CD4-positive, alpha-beta T cell (primary cell): Measurements from ENCODE around the gene NXN. TPM values are rescaled to one million over a fixed set of nuclear protein-coding genes. Genes with fewer than 3 reads are reported as not detected.

Source experiments
- ATAC-seq: fragments of 200-7000 bp; cut with Tn5 transposase; one replicate; pipeline ENCODE4 v1.10.0; 2022; ENCODE audit warnings: mild to moderate bottlenecking; ENCODE audit not compliant: poor library complexity
- CTCF ChIA-PET: fragments of 350-600 bp; sonication (Branson Sonifier 250); formaldehyde crosslinking; loops from one replicate; lab custom pipeline; 2021; ENCODE audit warnings: antibody characterized with exemption, inconsistent platforms; lab: Charles Lee
- POLR2A ChIA-PET: fragments of 350-600 bp; sonication (Branson Sonifier 250); formaldehyde crosslinking; loops from one replicate; lab custom pipeline; 2021; ENCODE audit warnings: antibody characterized with exemption, inconsistent platforms; lab: Charles Lee
- DNase-seq, 14 experiments: peaks; one replicate each; pipeline ENCODE4 v3.0.0-alpha.2; 2013 to 2020; ENCODE audit warnings: mixed read lengths in 2 of 14
- H3K27ac ChIP-seq, 2 donors: one replicate each; pipeline versions ENCODE4 v1.5.1 to v1.7.0; 2013; ENCODE audit warnings: low read length in 2 of 2, low read depth in 1 of 2, mild to moderate bottlenecking in 1 of 2
- H3K27me3 ChIP-seq, 2 experiments: 1 replicate in 1 of 2; 2 replicates in 1 of 2; pipeline versions ENCODE4 v1.6.1 to v1.7.0; 2013; ENCODE audit warnings: low read length in 2 of 2, control low read depth in 1 of 2, mild to moderate bottlenecking in 1 of 2, moderate library complexity in 1 of 2; ENCODE audit not compliant: insufficient read depth in 2 of 2, control insufficient read depth in 1 of 2
- H3K36me3 ChIP-seq: one replicate; pipeline ENCODE4 v1.6.1; 2013; ENCODE audit warnings: low read length, control low read depth; ENCODE audit not compliant: insufficient read depth
- H3K4me1 ChIP-seq: one replicate; pipeline ENCODE4 v1.6.1; 2013; ENCODE audit warnings: low read length, control low read depth; ENCODE audit not compliant: insufficient read depth
- H3K4me3 ChIP-seq: one replicate; pipeline ENCODE4 v1.5.1; 2013; ENCODE audit warnings: mild to moderate bottlenecking, low read length, moderate library complexity
- H3K9me3 ChIP-seq, 2 experiments: 1 replicate in 1 of 2; 2 replicates in 1 of 2; pipeline versions ENCODE4 v1.6.1 to v1.7.0; 2013; ENCODE audit warnings: low read length in 2 of 2, mild to moderate bottlenecking in 2 of 2, control low read depth in 1 of 2, moderate library complexity in 1 of 2; ENCODE audit not compliant: control insufficient read depth in 1 of 2, insufficient read depth in 1 of 2
- H3K27ac Mint-ChIP-seq: one replicate; pipeline ENCODE4 v1.8.0; 2020; ENCODE audit warnings: mixed read lengths
- H3K27me3 Mint-ChIP-seq: one replicate; pipeline ENCODE4 v1.8.0; 2021; ENCODE audit warnings: mixed read lengths
- H3K36me3 Mint-ChIP-seq: one replicate; pipeline ENCODE4 v1.8.0; 2021; ENCODE audit warnings: low read depth, mixed read lengths
- H3K4me1 Mint-ChIP-seq: one replicate; pipeline ENCODE4 v1.8.0; 2021; ENCODE audit warnings: low read depth, mixed read lengths
- H3K4me3 Mint-ChIP-seq: one replicate; pipeline ENCODE4 v1.8.0; 2020; ENCODE audit warnings: mild to moderate bottlenecking, mixed read lengths
- H3K9me3 Mint-ChIP-seq: one replicate; pipeline ENCODE4 v1.8.0; 2020; ENCODE audit warnings: mixed read lengths
- intact Hi-C, 2 experiments: fragments of 100-400 bp; cut with DNase I in 1 of 2; cut with micrococcal nuclease in 1 of 2; formaldehyde crosslinking; loops; one replicate each; pipeline versions ENCODE4 v1.15.1 to v1.9.0; 2023 to 2025; cut with DNase I, micrococcal nuclease
- total RNA-seq, 174 experiments: library from RNA in 2 of 174; stranded (reverse) in 2 of 174; gene quantifications; one replicate each; pipeline ENCODE4 v1.2.3 and lab custom pipeline; 2021 to 2026
- TF ChIP-seq, protein P1 (sequence below): fragments of 200-600 bp; IDR thresholded peaks from one replicate; pipeline ENCODE4 v1.8.0; 2022; ENCODE audit warnings: antibody characterized with exemption, mild to moderate bottlenecking

Gene NXN
- total RNA-seq, 2 experiments from 2014 or later: 0.80 to 0.98 TPM

DNA sequence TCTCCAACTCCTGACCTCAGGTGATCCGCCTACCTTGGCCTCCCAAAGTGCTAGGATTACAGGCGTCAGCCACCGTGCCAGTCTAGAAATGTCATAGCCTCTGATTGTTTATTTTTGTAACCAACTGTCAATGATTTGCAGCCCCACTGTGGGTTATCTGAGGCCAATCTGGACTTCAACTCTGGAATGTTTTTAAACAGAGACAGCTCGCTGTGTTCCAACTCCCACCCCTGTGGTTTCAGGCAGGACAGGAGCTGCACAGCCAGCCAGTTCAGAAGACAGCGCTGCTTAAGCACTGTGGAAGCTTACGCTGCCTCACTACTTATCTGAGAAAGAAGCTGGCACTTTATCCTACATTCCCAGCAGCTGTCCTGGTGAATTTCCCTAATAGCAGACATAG lies 177.9 kb downstream of the NXN start:
- no peaks in the 10 kb centered on the region for H3K36me3 Mint-ChIP-seq
- DNase-seq (no peak), ATAC-seq (no peak)
- no peaks in the 10 kb centered on the region for H3K9me3 ChIP-seq
- H3K36me3 ChIP-seq: no peaks in the 10 kb centered on the region
- no peak overlapping the region for H3K27ac ChIP-seq
- no peaks in the 10 kb centered on the region for H3K4me1 ChIP-seq
- TF ChIP-seq, protein P1, sequence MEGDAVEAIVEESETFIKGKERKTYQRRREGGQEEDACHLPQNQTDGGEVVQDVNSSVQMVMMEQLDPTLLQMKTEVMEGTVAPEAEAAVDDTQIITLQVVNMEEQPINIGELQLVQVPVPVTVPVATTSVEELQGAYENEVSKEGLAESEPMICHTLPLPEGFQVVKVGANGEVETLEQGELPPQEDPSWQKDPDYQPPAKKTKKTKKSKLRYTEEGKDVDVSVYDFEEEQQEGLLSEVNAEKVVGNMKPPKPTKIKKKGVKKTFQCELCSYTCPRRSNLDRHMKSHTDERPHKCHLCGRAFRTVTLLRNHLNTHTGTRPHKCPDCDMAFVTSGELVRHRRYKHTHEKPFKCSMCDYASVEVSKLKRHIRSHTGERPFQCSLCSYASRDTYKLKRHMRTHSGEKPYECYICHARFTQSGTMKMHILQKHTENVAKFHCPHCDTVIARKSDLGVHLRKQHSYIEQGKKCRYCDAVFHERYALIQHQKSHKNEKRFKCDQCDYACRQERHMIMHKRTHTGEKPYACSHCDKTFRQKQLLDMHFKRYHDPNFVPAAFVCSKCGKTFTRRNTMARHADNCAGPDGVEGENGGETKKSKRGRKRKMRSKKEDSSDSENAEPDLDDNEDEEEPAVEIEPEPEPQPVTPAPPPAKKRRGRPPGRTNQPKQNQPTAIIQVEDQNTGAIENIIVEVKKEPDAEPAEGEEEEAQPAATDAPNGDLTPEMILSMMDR: no peak
- no peak overlapping the region for H3K4me3 Mint-ChIP-seq
- no peak overlapping the region for H3K4me3 ChIP-seq
- ChIA-PET CTCF (no interaction called here), POLR2A (no interaction called here)
- intact Hi-C loops: no loop called here
- H3K27me3 ChIP-seq: no peaks in the 10 kb centered on the region
- H3K4me1 Mint-ChIP-seq: no peaks in the 10 kb centered on the region
- H3K9me3 Mint-ChIP-seq: no peaks in the 10 kb centered on the region
- H3K27me3 Mint-ChIP-seq: peaks cover 3% of the 10 kb centered on the region
- no peak overlapping the region for H3K27ac Mint-ChIP-seq

DNA sequence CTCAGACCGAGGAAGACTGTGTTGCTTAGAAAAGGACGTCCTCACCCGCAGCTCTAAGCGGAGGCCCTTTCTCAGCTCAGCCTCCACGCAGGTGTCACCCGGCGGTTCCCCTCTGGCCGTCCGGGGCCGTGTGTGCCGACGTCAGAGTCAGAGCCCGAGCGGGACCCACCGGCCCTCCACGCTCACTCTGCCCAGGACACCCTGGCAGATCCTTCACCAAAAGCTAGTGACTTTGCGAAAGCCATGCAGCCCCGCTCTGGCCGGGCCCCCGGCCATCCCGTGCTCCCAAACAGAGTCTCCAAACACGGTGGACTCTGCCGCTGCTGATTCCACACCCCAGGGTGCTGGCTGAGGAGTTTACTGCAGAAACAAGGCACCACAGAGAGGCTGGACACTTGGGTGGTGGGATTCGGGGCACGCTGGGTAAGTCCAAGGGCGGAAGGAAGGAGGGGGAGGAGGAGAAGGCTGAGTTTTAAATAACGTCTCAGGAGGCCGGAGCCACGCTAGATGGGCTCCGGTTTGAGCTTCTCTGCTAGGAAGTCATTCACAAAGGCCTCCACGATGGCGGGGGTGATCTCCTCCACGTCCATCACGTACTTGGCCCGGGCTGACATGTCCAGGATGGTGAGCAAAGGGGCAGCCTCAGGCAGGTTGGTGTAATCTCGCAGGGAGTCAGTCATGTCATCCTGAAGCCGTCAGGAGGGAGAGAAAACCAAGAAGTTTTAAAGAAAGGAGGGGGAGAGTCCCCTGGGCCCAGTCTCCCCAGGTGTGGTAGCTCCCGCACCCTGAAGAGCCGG lies 178.9 kb downstream of the NXN start:
- no peaks in the 10 kb centered on the region for H3K27me3 Mint-ChIP-seq
- TF ChIP-seq, protein P1: no peak
- no peaks in the 10 kb centered on the region for H3K4me1 Mint-ChIP-seq
- no peak overlapping the region for H3K27ac ChIP-seq
- H3K4me3 Mint-ChIP-seq: no peak overlapping the region
- H3K4me3 ChIP-seq: no peak overlapping the region
- ATAC-seq (no peak), DNase-seq (no peak)
- intact Hi-C loops: no loop called here
- POLR2A ChIA-PET: no interaction called here
- no peaks in the 10 kb centered on the region for H3K4me1 ChIP-seq
- H3K36me3 ChIP-seq: no peaks in the 10 kb centered on the region
- H3K27ac Mint-ChIP-seq: no peak overlapping the region
- H3K27me3 ChIP-seq: no peaks in the 10 kb centered on the region
- no peaks in the 10 kb centered on the region for H3K9me3 ChIP-seq
- CTCF ChIA-PET: no interaction called here
- H3K9me3 Mint-ChIP-seq: no peaks in the 10 kb centered on the region
- H3K36me3 Mint-ChIP-seq: no peaks in the 10 kb centered on the region

DNA sequence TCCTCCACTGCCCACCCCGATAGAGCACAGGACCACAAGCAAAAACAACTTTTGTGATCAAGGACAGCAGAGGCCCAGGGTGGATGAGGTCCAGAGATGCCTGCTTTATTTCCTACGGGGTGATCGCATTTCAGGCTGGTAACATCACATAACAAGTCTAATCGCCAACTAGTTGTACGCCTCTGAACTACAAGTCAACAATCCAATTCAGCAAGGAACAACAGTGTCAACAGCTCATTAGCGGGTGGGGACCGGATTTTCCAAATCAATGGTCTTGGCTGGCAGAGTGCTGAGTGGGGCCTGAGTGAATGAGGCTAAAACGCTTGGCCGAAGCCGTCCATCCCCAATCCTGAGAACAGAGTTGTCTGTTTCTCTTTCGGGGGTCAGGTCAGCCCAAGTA lies 180.3 kb downstream of the NXN start:
- Mint-ChIP-seq H3K4me1 (peaks cover 6% of the 10 kb centered on the region), H3K36me3 (peaks cover 5% of the 10 kb centered on the region), H3K27me3 (no peaks in the 10 kb centered on the region), H3K27ac (no peak overlapping the region), H3K4me3 (no peak overlapping the region), H3K9me3 (no peaks in the 10 kb centered on the region)
- ChIA-PET POLR2A (no interaction called here), CTCF (no interaction called here)
- H3K9me3 ChIP-seq: no peaks in the 10 kb centered on the region
- ATAC-seq (no peak), DNase-seq (no peak)
- no peak overlapping the region for H3K27ac ChIP-seq
- H3K27me3 ChIP-seq: no peaks in the 10 kb centered on the region
- H3K4me1 ChIP-seq: peaks cover 8% of the 10 kb centered on the region
- no peaks in the 10 kb centered on the region for H3K36me3 ChIP-seq
- H3K4me3 ChIP-seq: no peak overlapping the region
- intact Hi-C loops: no loop called here
- TF ChIP-seq, protein P1: no peak
